ENCODE measurements around the gene TRIM6.

- TF ChIP-seq CTCF (conservative IDR thresholded peaks at IDR 0.05; ENCODE audit: low read depth, low read length) (peak; percentile 24; the same call in 1 of the 2 replicates), EZH2phosphoT487 (IDR thresholded peaks at IDR 0.05; ENCODE audit: borderline replicate concordance, low read length) (no peak)
Measured at GRCh38 chr11:5658318-5658717, 61.9 kb downstream of the TRIM6 start.

Data from PC-3 (cell line).